HG02840 (cell line): ENCODE results near the gene ELFN1.

Experiments used
- ATAC-seq: cut with Tn5 transposase; IDR thresholded peaks from one replicate; pipeline ENCODE4 v1.9.1; 2021; ENCODE audit warnings: mild to moderate bottlenecking, moderate library complexity, moderate number of reproducible peaks; ENCODE audit not compliant: unreplicated experiment, low FRiP score

The ELFN1 gene

GRCh38 chr7:1692515-1693418 lies 22.7 kb downstream of the ELFN1 start:
- ATAC-seq, result no peak

GRCh38 chr7:1693419-1693990 lies 23.4 kb downstream of the ELFN1 start:
- no peak for ATAC-seq

GRCh38 chr7:1693991-1694524 lies 24.0 kb downstream of the ELFN1 start:
- ATAC-seq, result no peak

GRCh38 chr7:1694611-1695511 lies 24.8 kb downstream of the ELFN1 start:
- ATAC-seq, result no peak

- no peak for ATAC-seq
These were observed 25.9 kb downstream of the ELFN1 start for GRCh38 chr7:1695800-1696454.

- no peak for ATAC-seq
These were observed 26.8 kb downstream of the ELFN1 start for GRCh38 chr7:1696671-1697498.

GRCh38 chr7:1697499-1698125 lies 27.5 kb downstream of the ELFN1 start:
- ATAC-seq, result no peak

GRCh38 chr7:1698201-1698600 lies 28.1 kb downstream of the ELFN1 start:
- ATAC-seq, result no peak

- ATAC-seq, result no peak
These were observed 28.9 kb downstream of the ELFN1 start for GRCh38 chr7:1698951-1699350.

- ATAC-seq, result no peak
These were observed 30.0 kb downstream of the ELFN1 start for GRCh38 chr7:1700086-1700485.

- no peak for ATAC-seq
These were observed 30.7 kb downstream of the ELFN1 start for GRCh38 chr7:1700536-1701333.

GRCh38 chr7:1702652-1703051 lies 32.6 kb downstream of the ELFN1 start:
- ATAC-seq, result no peak

- no peak for ATAC-seq
These were observed 33.4 kb downstream of the ELFN1 start for GRCh38 chr7:1703441-1703840.

- no peak for ATAC-seq
These were observed 34.1 kb downstream of the ELFN1 start for GRCh38 chr7:1703871-1704810.

- no peak for ATAC-seq
These were observed 35.0 kb downstream of the ELFN1 start for GRCh38 chr7:1704811-1705738.

- ATAC-seq, result no peak
These were observed 35.8 kb downstream of the ELFN1 start for GRCh38 chr7:1705856-1706255.
